Subcutaneous adipose tissue (tissue), 4 donors: Measurements from ENCODE around the gene TFDP2. TPM values are rescaled to one million over a fixed set of nuclear protein-coding genes. Genes with fewer than 3 reads are reported as not detected.

Experiments
- total RNA-seq, 4 donors: library from RNA; depleted of rRNA; stranded (reverse); fragments of >200 nt; gene quantifications; one replicate each; pipeline ENCODE4 v1.1.0, GENCODE V29; 2016
- TF ChIP-seq, protein P1 (sequence below): fragments of 450-650 bp; IDR thresholded peaks from one replicate; pipeline ENCODE4 v1.5.1; 2016; ENCODE audit warnings: low read depth, mild to moderate bottlenecking, control low read depth, antibody characterized with exemption, moderate library complexity

The TFDP2 gene
- total RNA-seq, 4 donors from 2014 or later, result 56.4 to 238 (median 87.4) TPM

GRCh38 chr3:142148044-142148791 is 1.1 kb downstream of the TFDP2 start:
- TF ChIP-seq, protein P1, sequence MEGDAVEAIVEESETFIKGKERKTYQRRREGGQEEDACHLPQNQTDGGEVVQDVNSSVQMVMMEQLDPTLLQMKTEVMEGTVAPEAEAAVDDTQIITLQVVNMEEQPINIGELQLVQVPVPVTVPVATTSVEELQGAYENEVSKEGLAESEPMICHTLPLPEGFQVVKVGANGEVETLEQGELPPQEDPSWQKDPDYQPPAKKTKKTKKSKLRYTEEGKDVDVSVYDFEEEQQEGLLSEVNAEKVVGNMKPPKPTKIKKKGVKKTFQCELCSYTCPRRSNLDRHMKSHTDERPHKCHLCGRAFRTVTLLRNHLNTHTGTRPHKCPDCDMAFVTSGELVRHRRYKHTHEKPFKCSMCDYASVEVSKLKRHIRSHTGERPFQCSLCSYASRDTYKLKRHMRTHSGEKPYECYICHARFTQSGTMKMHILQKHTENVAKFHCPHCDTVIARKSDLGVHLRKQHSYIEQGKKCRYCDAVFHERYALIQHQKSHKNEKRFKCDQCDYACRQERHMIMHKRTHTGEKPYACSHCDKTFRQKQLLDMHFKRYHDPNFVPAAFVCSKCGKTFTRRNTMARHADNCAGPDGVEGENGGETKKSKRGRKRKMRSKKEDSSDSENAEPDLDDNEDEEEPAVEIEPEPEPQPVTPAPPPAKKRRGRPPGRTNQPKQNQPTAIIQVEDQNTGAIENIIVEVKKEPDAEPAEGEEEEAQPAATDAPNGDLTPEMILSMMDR, result no peak

DNA sequence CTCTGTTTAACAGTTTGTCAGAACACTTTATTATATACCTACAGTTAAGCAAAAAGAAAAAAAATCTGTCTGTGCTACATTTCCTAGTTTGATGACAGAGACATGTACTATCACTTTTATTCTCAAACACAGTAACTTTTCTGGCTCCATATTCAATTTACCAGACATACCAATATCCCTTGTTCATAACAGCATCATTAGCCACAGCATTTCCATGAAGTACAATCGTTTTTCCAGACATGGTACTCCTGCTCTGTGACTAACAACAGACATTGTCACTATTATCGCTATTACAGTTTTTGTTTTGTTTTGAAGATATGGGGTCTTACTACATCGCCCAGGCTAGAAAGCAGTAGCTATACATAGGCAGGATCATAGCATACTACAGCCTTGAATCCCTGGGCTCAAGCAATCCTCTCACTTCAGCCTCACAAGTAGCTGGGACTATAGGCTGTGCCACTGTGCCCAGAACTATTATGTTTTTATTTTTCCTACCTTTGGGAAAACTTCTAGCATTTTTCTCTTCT is 14.5 kb downstream of the TFDP2 start:
- TF ChIP-seq, protein P1, result no peak

- TF ChIP-seq, protein P1, result no peak
These were observed 19.7 kb downstream of the TFDP2 start for GRCh38 chr3:142129516-142130171.

- TF ChIP-seq, protein P1, result no peak
These were observed 21.2 kb downstream of the TFDP2 start for GRCh38 chr3:142127941-142128658.

- TF ChIP-seq, protein P1, result no peak
These were observed 25.1 kb downstream of the TFDP2 start for GRCh38 chr3:142124243-142124642.

DNA sequence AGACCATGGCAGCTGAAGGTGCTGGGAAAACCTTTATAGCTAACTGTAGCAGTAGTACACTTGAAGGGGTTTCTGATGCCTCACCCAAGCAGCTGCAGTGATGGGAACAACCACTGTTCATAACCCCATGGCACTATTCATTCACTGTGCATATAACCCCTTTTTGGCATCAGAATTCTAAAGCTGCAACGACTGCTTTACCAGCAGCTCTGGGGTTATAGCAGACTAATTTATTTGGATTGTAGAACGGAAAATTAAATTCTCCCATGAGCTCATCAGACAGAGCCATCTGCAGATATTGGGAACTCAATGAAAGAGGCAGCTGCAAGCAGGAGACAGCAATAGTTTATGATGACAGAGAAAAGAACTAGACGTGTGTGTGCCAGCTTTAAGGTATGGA is 28.6 kb downstream of the TFDP2 start:
- TF ChIP-seq, protein P1, result no peak

DNA sequence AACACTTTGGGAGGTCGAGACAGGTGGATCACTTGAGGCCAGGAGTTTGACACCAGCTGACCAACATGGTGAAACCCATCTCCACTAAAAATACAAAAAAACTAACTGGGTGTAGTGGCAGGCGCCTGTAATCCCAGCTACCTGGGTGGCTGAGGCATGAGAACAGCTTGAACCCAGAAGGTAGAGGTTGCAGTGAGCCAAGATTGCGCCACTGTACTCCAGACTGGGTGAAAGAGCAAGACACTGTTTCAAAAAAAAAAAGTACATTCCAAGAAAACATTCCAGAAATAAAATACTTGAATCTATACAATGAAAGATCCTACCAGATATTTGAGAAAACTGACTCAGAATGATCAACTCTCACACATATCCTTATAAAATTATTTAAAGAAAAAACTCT is 30.4 kb downstream of the TFDP2 start:
- TF ChIP-seq, protein P1, result no peak
